K562 (cell line): ENCODE results near the gene VWA7. TPM values are rescaled to one million over a fixed set of nuclear protein-coding genes. Genes with fewer than 3 reads are reported as not detected.

Source experiments
- BRD9 ChIP-seq: fragments of 450-650 bp; IDR thresholded peaks from 2 replicates; pipeline ENCODE4 v1.6.1; 2018; ENCODE audit warnings: low read depth; ENCODE audit not compliant: partially characterized antibody
- EHMT2 ChIP-seq: fragments of 450-650 bp; IDR thresholded peaks from 2 replicates; pipeline ENCODE4 v1.6.1; 2018; ENCODE audit warnings: antibody characterized with exemption
- ELF2 ChIP-seq: fragments of 250-450 bp; sonication (Bioruptor Pico); IDR thresholded peaks from 2 replicates; pipeline ENCODE4 v1.5.0; 2021; ENCODE audit warnings: mild to moderate bottlenecking
- FOXJ2 ChIP-seq: fragments of 200-800 bp; sonication (Bioruptor generic); IDR thresholded peaks from 2 replicates; pipeline ENCODE4 v1.6.1; 2016; ENCODE audit warnings: missing genetic modification characterization, missing compliant biosample characterization
- HSF4 ChIP-seq: fragments of 250-450 bp; sonication (Bioruptor Pico); IDR thresholded peaks from 2 replicates; pipeline ENCODE4 v2.1.2; 2022; ENCODE audit warnings: mild to moderate bottlenecking, moderate library complexity, borderline replicate concordance
- LCOR ChIP-seq: sonication (generic); formaldehyde crosslinking; IDR thresholded peaks from 2 replicates; pipeline ENCODE4 v1.8.0; 2022; ENCODE audit warnings: mild to moderate bottlenecking, missing genetic modification reagents
- NCOA6 ChIP-seq: fragments of 450-650 bp; IDR thresholded peaks from 2 replicates; pipeline ENCODE4 v1.6.1; 2017; ENCODE audit warnings: mild to moderate bottlenecking
- PPARD ChIP-seq: fragments of 250-450 bp; sonication (Bioruptor Pico); IDR thresholded peaks from 2 replicates; pipeline ENCODE4 v1.8.0; 2022; ENCODE audit warnings: inconsistent platforms, mild to moderate bottlenecking, moderate library complexity
- RHOXF2B ChIP-seq: fragments of 250-450 bp; sonication (Bioruptor Pico); conservative IDR thresholded peaks from 2 replicates; pipeline ENCODE4 v1.5.1; 2021
- SAFB ChIP-seq: fragments of 200-400 bp; formaldehyde crosslinking; IDR thresholded peaks from 2 replicates; pipeline ENCODE4 v1.6.1; 2017; ENCODE audit warnings: low read depth, low read length, borderline replicate concordance
- SAP30 ChIP-seq: fragments of 200-600 bp; sonication (generic); IDR thresholded peaks from 2 replicates; pipeline ENCODE4 v1.6.1; 2012; ENCODE audit warnings: borderline replicate concordance, low read depth, mild to moderate bottlenecking, moderate library complexity, low read length, control low read depth, inconsistent platforms; ENCODE audit not compliant: insufficient read depth, poor library complexity, severe bottlenecking
- SREBF2 ChIP-seq: sonication (generic); formaldehyde crosslinking; IDR thresholded peaks from 2 replicates; pipeline ENCODE4 v1.4.0; 2020; ENCODE audit warnings: mild to moderate bottlenecking, missing genetic modification reagents
- ZNF311 ChIP-seq: fragments of 250-450 bp; sonication (Bioruptor Pico); IDR thresholded peaks from 2 replicates; pipeline ENCODE4 v1.4.0; 2020; ENCODE audit warnings: mild to moderate bottlenecking, moderate library complexity
- ZNF778 ChIP-seq: fragments of 450-650 bp; formaldehyde crosslinking; IDR thresholded peaks from 2 replicates; pipeline ENCODE4 v1.4.0; 2020; ENCODE audit warnings: mild to moderate bottlenecking, moderate library complexity
- polyA plus RNA-seq, 8 experiments: library from polyadenylated mRNA; depleted of rRNA in 4 of 8; stranded (reverse) in 5 of 8; unstranded in 3 of 8; fragments of >200 nt; fragmentation: Nextera tagmentation in 2 of 8; fragmentation: Illumina TruSeq in 1 of 8; extraction: Ambion mirVana in 2 of 8; extraction: Trizol in 1 of 8; gene quantifications; 2 replicates each; pipeline versions ENCODE4 v1.2.1 to v1.2.3, GENCODE V29; 2011 to 2014; ENCODE audit warnings: inconsistent platforms in 1 of 8, missing spikeins in 1 of 8
- total RNA-seq, 7 experiments: library from RNA; depleted of rRNA in 6 of 7; stranded (reverse); fragments of >200 nt in 6 of 7; fragmentation: Illumina TruSeq in 2 of 7; extraction: Trizol in 2 of 7; gene quantifications; 2 replicates each; pipeline versions ENCODE4 v1.2.1 to v1.2.3, GENCODE V29; 2011 to 2021; ENCODE audit warnings: low replicate concordance in 1 of 7
- TF ChIP-seq, protein P1 (sequence below): fragments of 450-650 bp; IDR thresholded peaks from 2 replicates; pipeline ENCODE4 v1.6.1; 2017; ENCODE audit warnings: antibody characterized with exemption
- TF ChIP-seq, protein P2 (sequence below): fragments of 250-450 bp; sonication (Bioruptor Pico); IDR thresholded peaks from 2 replicates; pipeline ENCODE4 v1.8.0; 2021; ENCODE audit warnings: borderline replicate concordance, mild to moderate bottlenecking, moderate library complexity; ENCODE audit not compliant: poor library complexity, severe bottlenecking
- TF ChIP-seq, protein P3 (sequence below): fragments of 250-450 bp; sonication (Bioruptor Pico); IDR thresholded peaks from 2 replicates; pipeline ENCODE4 v1.5.0; 2020; ENCODE audit warnings: mild to moderate bottlenecking, borderline replicate concordance
- TF ChIP-seq, protein P4 (sequence below): fragments of 250-450 bp; sonication (Bioruptor Pico); IDR thresholded peaks from 2 replicates; pipeline ENCODE4 v1.6.1; 2021; ENCODE audit warnings: mild to moderate bottlenecking
- TF ChIP-seq, protein P5 (sequence below), 2 experiments: fragments of 450-650 bp in 1 of 2; sonication (generic) in 1 of 2; formaldehyde crosslinking; conservative IDR thresholded peaks; 2 replicates each; pipeline versions ENCODE4 v1.4.0 to v1.8.1; 2020 to 2022; ENCODE audit warnings: mild to moderate bottlenecking in 1 of 2, missing genetic modification reagents in 1 of 2
- TF ChIP-seq, protein P6 (sequence below): fragments of 250-450 bp; sonication (Bioruptor Pico); IDR thresholded peaks from 2 replicates; pipeline ENCODE4 v1.5.0; 2022; ENCODE audit warnings: mild to moderate bottlenecking

VWA7 gene
- total and polyA plus RNA-seq, 9 of the 15 experiments (the other 6 are each of a cell fraction or from before 2014, with no cell fraction given) = 0.18 to 2.9 (median 0.95) TPM

DNA sequence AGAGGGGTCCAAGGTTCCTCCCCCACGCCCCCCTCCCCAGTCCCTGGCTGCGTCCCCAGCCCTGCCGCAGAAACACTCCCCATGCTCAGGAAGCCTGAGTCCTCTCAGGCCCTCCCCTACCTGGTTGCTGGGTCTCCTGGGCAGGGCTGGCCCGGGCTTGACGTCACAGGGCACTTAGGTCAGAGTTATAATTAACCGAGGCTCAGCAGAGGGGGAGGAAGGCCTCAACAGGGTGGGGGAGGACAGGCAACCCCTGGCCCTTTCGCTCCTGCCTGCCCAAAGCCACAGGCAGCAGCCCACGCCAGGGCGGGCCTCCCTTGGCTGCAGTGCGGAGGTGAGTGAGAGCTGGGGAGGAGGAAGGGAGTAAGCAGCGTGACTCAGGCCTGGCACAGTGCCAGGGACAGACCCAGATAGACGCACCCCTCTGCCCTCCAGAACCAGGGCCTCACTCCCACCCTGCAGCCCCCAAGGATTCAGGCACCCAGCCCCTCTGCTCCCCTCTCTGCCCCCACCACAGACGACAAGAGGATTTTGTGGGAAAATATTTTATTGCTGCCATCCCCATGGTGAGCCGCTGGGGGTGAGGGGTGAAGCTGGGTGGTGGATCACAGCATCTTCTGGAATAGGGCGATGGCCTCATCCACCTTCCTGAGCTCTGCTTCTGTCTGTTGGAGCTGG, at the start of gene VWA7 (continued):
- peak; percentile 98 for TF ChIP-seq LCOR (CRISPR knock-in tag)
- peak; percentile 54 for TF ChIP-seq FOXJ2
- TF ChIP-seq SAFB = peak; percentile 15; the same call in 1 of the 2 replicates
- TF ChIP-seq, protein P1, sequence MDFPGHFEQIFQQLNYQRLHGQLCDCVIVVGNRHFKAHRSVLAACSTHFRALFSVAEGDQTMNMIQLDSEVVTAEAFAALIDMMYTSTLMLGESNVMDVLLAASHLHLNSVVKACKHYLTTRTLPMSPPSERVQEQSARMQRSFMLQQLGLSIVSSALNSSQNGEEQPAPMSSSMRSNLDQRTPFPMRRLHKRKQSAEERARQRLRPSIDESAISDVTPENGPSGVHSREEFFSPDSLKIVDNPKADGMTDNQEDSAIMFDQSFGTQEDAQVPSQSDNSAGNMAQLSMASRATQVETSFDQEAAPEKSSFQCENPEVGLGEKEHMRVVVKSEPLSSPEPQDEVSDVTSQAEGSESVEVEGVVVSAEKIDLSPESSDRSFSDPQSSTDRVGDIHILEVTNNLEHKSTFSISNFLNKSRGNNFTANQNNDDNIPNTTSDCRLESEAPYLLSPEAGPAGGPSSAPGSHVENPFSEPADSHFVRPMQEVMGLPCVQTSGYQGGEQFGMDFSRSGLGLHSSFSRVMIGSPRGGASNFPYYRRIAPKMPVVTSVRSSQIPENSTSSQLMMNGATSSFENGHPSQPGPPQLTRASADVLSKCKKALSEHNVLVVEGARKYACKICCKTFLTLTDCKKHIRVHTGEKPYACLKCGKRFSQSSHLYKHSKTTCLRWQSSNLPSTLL = no peak
- TF ChIP-seq EHMT2 = no peak
- TF ChIP-seq SAP30 = no peak
- peak; percentile 69 for TF ChIP-seq ELF2
- TF ChIP-seq, protein P2, sequence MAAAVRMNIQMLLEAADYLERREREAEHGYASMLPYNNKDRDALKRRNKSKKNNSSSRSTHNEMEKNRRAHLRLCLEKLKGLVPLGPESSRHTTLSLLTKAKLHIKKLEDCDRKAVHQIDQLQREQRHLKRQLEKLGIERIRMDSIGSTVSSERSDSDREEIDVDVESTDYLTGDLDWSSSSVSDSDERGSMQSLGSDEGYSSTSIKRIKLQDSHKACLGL (CRISPR knock-in tag) = no peak
- no peak for TF ChIP-seq ZNF311 (CRISPR knock-in tag)
- no peak for TF ChIP-seq ZNF778
- TF ChIP-seq, protein P3, sequence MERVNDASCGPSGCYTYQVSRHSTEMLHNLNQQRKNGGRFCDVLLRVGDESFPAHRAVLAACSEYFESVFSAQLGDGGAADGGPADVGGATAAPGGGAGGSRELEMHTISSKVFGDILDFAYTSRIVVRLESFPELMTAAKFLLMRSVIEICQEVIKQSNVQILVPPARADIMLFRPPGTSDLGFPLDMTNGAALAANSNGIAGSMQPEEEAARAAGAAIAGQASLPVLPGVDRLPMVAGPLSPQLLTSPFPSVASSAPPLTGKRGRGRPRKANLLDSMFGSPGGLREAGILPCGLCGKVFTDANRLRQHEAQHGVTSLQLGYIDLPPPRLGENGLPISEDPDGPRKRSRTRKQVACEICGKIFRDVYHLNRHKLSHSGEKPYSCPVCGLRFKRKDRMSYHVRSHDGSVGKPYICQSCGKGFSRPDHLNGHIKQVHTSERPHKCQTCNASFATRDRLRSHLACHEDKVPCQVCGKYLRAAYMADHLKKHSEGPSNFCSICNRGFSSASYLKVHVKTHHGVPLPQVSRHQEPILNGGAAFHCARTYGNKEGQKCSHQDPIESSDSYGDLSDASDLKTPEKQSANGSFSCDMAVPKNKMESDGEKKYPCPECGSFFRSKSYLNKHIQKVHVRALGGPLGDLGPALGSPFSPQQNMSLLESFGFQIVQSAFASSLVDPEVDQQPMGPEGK = 0 out of 2 replicates have a peak, but pooled peaks have one; percentile 51
- no peak for TF ChIP-seq HSF4 (CRISPR knock-in tag)
- TF ChIP-seq, protein P4, sequence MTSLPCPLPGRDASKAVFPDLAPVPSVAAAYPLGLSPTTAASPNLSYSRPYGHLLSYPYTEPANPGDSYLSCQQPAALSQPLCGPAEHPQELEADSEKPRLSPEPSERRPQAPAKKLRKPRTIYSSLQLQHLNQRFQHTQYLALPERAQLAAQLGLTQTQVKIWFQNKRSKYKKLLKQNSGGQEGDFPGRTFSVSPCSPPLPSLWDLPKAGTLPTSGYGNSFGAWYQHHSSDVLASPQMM (CRISPR knock-in tag) = no peak
- TF ChIP-seq BRD9 = peak; percentile 89
- no peak for TF ChIP-seq RHOXF2B (CRISPR knock-in tag)
- TF ChIP-seq SREBF2 (CRISPR knock-in tag) = no peak
- no peak for TF ChIP-seq NCOA6
- TF ChIP-seq, protein P5, sequence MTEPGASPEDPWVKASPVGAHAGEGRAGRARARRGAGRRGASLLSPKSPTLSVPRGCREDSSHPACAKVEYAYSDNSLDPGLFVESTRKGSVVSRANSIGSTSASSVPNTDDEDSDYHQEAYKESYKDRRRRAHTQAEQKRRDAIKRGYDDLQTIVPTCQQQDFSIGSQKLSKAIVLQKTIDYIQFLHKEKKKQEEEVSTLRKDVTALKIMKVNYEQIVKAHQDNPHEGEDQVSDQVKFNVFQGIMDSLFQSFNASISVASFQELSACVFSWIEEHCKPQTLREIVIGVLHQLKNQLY (CRISPR knock-in tag; conservative IDR thresholded peaks at IDR 0.05) = peak in 1 of 2 experiments; percentile 22; a peak in 1 of 4 replicates
- no peak for TF ChIP-seq PPARD
- TF ChIP-seq, protein P6, sequence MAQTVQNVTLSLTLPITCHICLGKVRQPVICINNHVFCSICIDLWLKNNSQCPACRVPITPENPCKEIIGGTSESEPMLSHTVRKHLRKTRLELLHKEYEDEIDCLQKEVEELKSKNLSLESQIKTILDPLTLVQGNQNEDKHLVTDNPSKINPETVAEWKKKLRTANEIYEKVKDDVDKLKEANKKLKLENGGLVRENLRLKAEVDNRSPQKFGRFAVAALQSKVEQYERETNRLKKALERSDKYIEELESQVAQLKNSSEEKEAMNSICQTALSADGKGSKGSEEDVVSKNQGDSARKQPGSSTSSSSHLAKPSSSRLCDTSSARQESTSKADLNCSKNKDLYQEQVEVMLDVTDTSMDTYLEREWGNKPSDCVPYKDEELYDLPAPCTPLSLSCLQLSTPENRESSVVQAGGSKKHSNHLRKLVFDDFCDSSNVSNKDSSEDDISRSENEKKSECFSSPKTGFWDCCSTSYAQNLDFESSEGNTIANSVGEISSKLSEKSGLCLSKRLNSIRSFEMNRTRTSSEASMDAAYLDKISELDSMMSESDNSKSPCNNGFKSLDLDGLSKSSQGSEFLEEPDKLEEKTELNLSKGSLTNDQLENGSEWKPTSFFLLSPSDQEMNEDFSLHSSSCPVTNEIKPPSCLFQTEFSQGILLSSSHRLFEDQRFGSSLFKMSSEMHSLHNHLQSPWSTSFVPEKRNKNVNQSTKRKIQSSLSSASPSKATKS (CRISPR knock-in tag) = no peak
